Kidney (tissue), 14 donors: ENCODE results near the gene SHD. TPM values are rescaled to one million over a fixed set of nuclear protein-coding genes. Genes with fewer than 3 reads are reported as not detected.

Experiments
- DNase-seq, 5 donors: peaks; one replicate each; pipeline ENCODE4 v3.0.0-alpha.2; 2013 to 2020
- FAIRE-seq: peaks from 2 replicates; lab custom pipeline; 2012; peaks lifted over from hg19 to GRCh38; lab: Jason Lieb, UNC
- H3K27ac ChIP-seq, 2 donors: one replicate each; pipeline ENCODE4 v1.7.0; 2013; ENCODE audit warnings: low read depth in 2 of 2, low read length in 2 of 2, inconsistent platforms in 1 of 2
- H3K27me3 ChIP-seq: one replicate; pipeline ENCODE4 v1.7.1; 2013; ENCODE audit warnings: low read length, inconsistent platforms; ENCODE audit not compliant: control insufficient read depth, insufficient read depth
- H3K36me3 ChIP-seq, 3 donors: one replicate each; pipeline versions ENCODE4 v1.7.0 to v1.7.1; 2013; ENCODE audit warnings: low read length in 3 of 3, control low read depth in 1 of 3, inconsistent platforms in 1 of 3; ENCODE audit not compliant: insufficient read depth in 3 of 3, control insufficient read depth in 2 of 3
- H3K4me1 ChIP-seq, 3 donors: one replicate each; pipeline versions ENCODE4 v1.7.0 to v1.7.1; 2013; ENCODE audit warnings: low read length in 3 of 3, inconsistent platforms in 1 of 3, low read depth in 1 of 3; ENCODE audit not compliant: control insufficient read depth in 2 of 3, insufficient read depth in 2 of 3
- H3K4me3 ChIP-seq, 3 donors: one replicate each; pipeline versions ENCODE4 v1.7.0 to v1.8.1; 2013; ENCODE audit warnings: low read length in 3 of 3, control low read depth in 1 of 3, inconsistent platforms in 1 of 3
- H3K9ac ChIP-seq, 3 donors: one replicate each; pipeline versions ENCODE4 v1.7.0 to v1.7.1; 2013; ENCODE audit warnings: low read length in 3 of 3, control low read depth in 1 of 3, inconsistent platforms in 1 of 3
- H3K9me3 ChIP-seq, 3 donors: one replicate each; pipeline versions ENCODE4 v1.7.0 to v1.7.1; 2013; ENCODE audit warnings: low read length in 3 of 3, control low read depth in 1 of 3, inconsistent platforms in 1 of 3; ENCODE audit not compliant: control insufficient read depth in 2 of 3, insufficient read depth in 1 of 3
- CTCF ChIP-seq: IDR thresholded peaks from 3 replicates; pipeline ENCODE4 v1.5.1; 2012; ENCODE audit warnings: mild to moderate bottlenecking, moderate library complexity, borderline replicate concordance; ENCODE audit not compliant: insufficient read depth; ENCODE audit errors: extremely low read depth
- intact Hi-C: fragments of 100-400 bp; cut with DNase I; formaldehyde crosslinking; loops from one replicate; pipeline ENCODE4 v1.11.1; 2022
- polyA plus RNA-seq: library from polyadenylated mRNA; stranded (reverse); fragments of 350-450 nt; fragmentation: Illumina TruSeq; extraction: RNeasy Lipid Tissue Mini Kit (QIAGEN cat#74804); gene quantifications from one replicate; pipeline ENCODE4 v1.2.3, GENCODE V29; 2014; ENCODE audit warnings: low read depth, low replicate concordance; ENCODE audit not compliant: insufficient read depth
- total RNA-seq: library from RNA; stranded (reverse); fragmentation: NEBNext Ultra II Directional; extraction: Animal tissue kit (Norgen Biotek cat#: 25700); gene quantifications from one replicate; pipeline ENCODE4 v1.2.1, GENCODE V29; 2021
- donor health status: control.
- donor health status: control.
- donor health status: control.
- donor health status: control.
- donor health status: control.
- donor health status: DM: yes; HTN: yes; CAD: no.
- donor health status: Normal renal cell carcinoma (clear cell type).

SHD gene
- total and polyA plus RNA-seq, 2 donors from 2014 or later = not detected

- no peak overlapping the region for H3K27ac ChIP-seq
- no peak for DNase-seq
- no peak for TF ChIP-seq CTCF
- no peaks in the 10 kb centered on the region for H3K27me3 ChIP-seq
- FAIRE-seq = no peak
- H3K36me3 ChIP-seq = peaks cover 3 to 15% (median 14%) of the 10 kb centered on the region in 3 donors
- no peak overlapping the region for H3K9ac ChIP-seq
- no peak overlapping the region for H3K4me3 ChIP-seq
- no peaks in the 10 kb centered on the region for H3K9me3 ChIP-seq
- intact Hi-C loops = no loop called here
- no peaks in the 10 kb centered on the region for H3K4me1 ChIP-seq
Observed at GRCh38 chr19:4266253-4267000, 12.6 kb upstream of the SHD start.

- FAIRE-seq = no peak
- intact Hi-C loops = no loop called here
Observed at GRCh38 chr19:4267101-4267900, 11.8 kb upstream of the SHD start.

GRCh38 chr19:4267901-4268815 lies 10.9 kb upstream of the SHD start:
- Histone ChIP-seq H3K4me3 (no peak overlapping the region), H3K27me3 (no peaks in the 10 kb centered on the region), H3K4me1 (no peaks in the 10 kb centered on the region), H3K9me3 (no peaks in the 10 kb centered on the region), H3K27ac (peak overlapping the region; percentile 38 to 47), H3K9ac (no peak overlapping the region), H3K36me3 (peaks cover 3 to 14% (median 12%) of the 10 kb centered on the region in 3 donors)
- FAIRE-seq (no peak), DNase-seq (no peak)
- intact Hi-C loops = no loop called here
- TF ChIP-seq CTCF = no peak

More at GRCh38 chr19:4267101-4267900, 11.8 kb upstream of the SHD start:
- Histone ChIP-seq H3K4me3 (no peak overlapping the region), H3K4me1 (no peaks in the 10 kb centered on the region), H3K36me3 (peaks cover 3 to 15% (median 14%) of the 10 kb centered on the region in 3 donors), H3K9ac (no peak overlapping the region), H3K27ac (peak overlapping the region in 1 of 2 donors; percentile 38), H3K27me3 (no peaks in the 10 kb centered on the region), H3K9me3 (no peaks in the 10 kb centered on the region)
- TF ChIP-seq CTCF = peak; percentile 83
- peak; percentile 18 to 83 (median 44) for DNase-seq
